WTC11 (cell line): ENCODE results near the gene OR52I2. TPM values are rescaled to one million over a fixed set of nuclear protein-coding genes. Genes with fewer than 3 reads are reported as not detected.

Experiments
- ATAC-seq: fragments of 200-7000 bp; cut with Tn5 transposase; 2 replicates; pipeline ENCODE4 v1.10.0; 2021; ENCODE audit warnings: mild to moderate bottlenecking, moderate library complexity
- CTCF ChIA-PET: fragments of 300-600 bp; sonication (Branson Sonifier 250); formaldehyde crosslinking; loops from one replicate; lab custom pipeline; 2021; ENCODE audit warnings: antibody characterized with exemption; lab: Charles Lee
- POLR2A ChIA-PET: fragments of 350-600 bp; sonication (Branson Sonifier 250); formaldehyde crosslinking; loops from one replicate; lab custom pipeline; 2021; ENCODE audit warnings: antibody characterized with exemption; lab: Charles Lee
- DNase-seq: peaks from one replicate; pipeline ENCODE4 v3.0.0; 2021; ENCODE audit warnings: low spot score
- H3K27ac Mint-ChIP-seq: 2 replicates; pipeline ENCODE4 v1.8.0; 2021; ENCODE audit warnings: mixed read lengths
- H3K27me3 Mint-ChIP-seq: 2 replicates; pipeline ENCODE4 v1.8.0; 2021; ENCODE audit warnings: low read depth, mild to moderate bottlenecking, moderate library complexity, mixed read lengths
- H3K36me3 Mint-ChIP-seq: 2 replicates; pipeline ENCODE4 v1.8.0; 2021; ENCODE audit warnings: mixed read lengths
- H3K4me1 Mint-ChIP-seq: 2 replicates; pipeline ENCODE4 v1.8.0; 2022; ENCODE audit warnings: mixed read lengths
- H3K4me3 Mint-ChIP-seq: 2 replicates; pipeline ENCODE4 v1.8.0; 2021; ENCODE audit warnings: mild to moderate bottlenecking, moderate library complexity, mixed read lengths
- H3K9me3 Mint-ChIP-seq: 2 replicates; pipeline ENCODE4 v1.8.0; 2021; ENCODE audit warnings: mixed read lengths
- AR ChIP-seq: fragments of 250-450 bp; sonication (Bioruptor Pico); IDR thresholded peaks from 2 replicates; pipeline ENCODE4 v1.9.0; 2021; ENCODE audit warnings: mild to moderate bottlenecking
- ARID4B ChIP-seq: sonication (generic); formaldehyde crosslinking; IDR thresholded peaks from 2 replicates; pipeline ENCODE4 v1.8.0; 2023; ENCODE audit warnings: missing genetic modification reagents, mild to moderate bottlenecking, borderline replicate concordance
- ATF2 ChIP-seq: sonication (generic); formaldehyde crosslinking; IDR thresholded peaks from 2 replicates; pipeline ENCODE4 v1.8.1; 2022; ENCODE audit warnings: low read depth, missing genetic modification reagents, borderline replicate concordance
- EMX1 ChIP-seq: fragments of 250-450 bp; sonication (Bioruptor Pico); IDR thresholded peaks from 2 replicates; pipeline ENCODE4 v1.8.0; 2021; ENCODE audit warnings: mild to moderate bottlenecking
- KAT7 ChIP-seq: sonication (generic); formaldehyde crosslinking; IDR thresholded peaks from 2 replicates; pipeline ENCODE4 v1.8.1; 2023; ENCODE audit warnings: missing genetic modification reagents, mild to moderate bottlenecking, borderline replicate concordance
- MAX ChIP-seq: sonication (generic); formaldehyde crosslinking; IDR thresholded peaks from 2 replicates; pipeline ENCODE4 v1.8.0; 2022; ENCODE audit warnings: mild to moderate bottlenecking, missing genetic modification reagents
- MYBL2 ChIP-seq: sonication (generic); formaldehyde crosslinking; IDR thresholded peaks from 2 replicates; pipeline ENCODE4 v1.8.1; 2023; ENCODE audit warnings: mild to moderate bottlenecking, moderate library complexity, missing genetic modification reagents
- NR3C1 ChIP-seq: sonication (generic); formaldehyde crosslinking; conservative IDR thresholded peaks from 2 replicates; pipeline ENCODE4 v1.8.1; 2023; ENCODE audit warnings: low read depth, mild to moderate bottlenecking, missing genetic modification reagents
- RELA ChIP-seq: sonication (generic); formaldehyde crosslinking; IDR thresholded peaks from 2 replicates; pipeline ENCODE4 v1.8.1; 2022; ENCODE audit warnings: missing genetic modification reagents, mild to moderate bottlenecking, borderline replicate concordance
- RORB ChIP-seq: fragments of 250-450 bp; sonication (Bioruptor Pico); IDR thresholded peaks from 2 replicates; pipeline ENCODE4 v1.9.0; 2021; ENCODE audit warnings: mild to moderate bottlenecking
- SMAD3 ChIP-seq: sonication (generic); formaldehyde crosslinking; IDR thresholded peaks from 2 replicates; pipeline ENCODE4 v1.8.0; 2022; ENCODE audit warnings: missing genetic modification reagents, mild to moderate bottlenecking, borderline replicate concordance
- SOX15 ChIP-seq: fragments of 250-450 bp; sonication (Bioruptor Pico); IDR thresholded peaks from 2 replicates; pipeline ENCODE4 v1.9.0; 2021; ENCODE audit warnings: mild to moderate bottlenecking
- TEAD4 ChIP-seq: sonication (generic); formaldehyde crosslinking; IDR thresholded peaks from 2 replicates; pipeline ENCODE4 v1.8.0; 2022; ENCODE audit warnings: mild to moderate bottlenecking, missing genetic modification reagents
- USF2 ChIP-seq: sonication (generic); formaldehyde crosslinking; IDR thresholded peaks from 2 replicates; pipeline ENCODE4 v1.8.1; 2023; ENCODE audit warnings: mild to moderate bottlenecking, missing genetic modification reagents, moderate library complexity
- ZNF416 ChIP-seq: fragments of 250-450 bp; sonication (Bioruptor Pico); IDR thresholded peaks from 2 replicates; pipeline ENCODE4 v1.9.0; 2021; ENCODE audit warnings: mild to moderate bottlenecking, inconsistent platforms
- ZNF423 ChIP-seq: fragments of 250-450 bp; sonication (Bioruptor Pico); IDR thresholded peaks from 2 replicates; pipeline ENCODE4 v2.1.2; 2022; ENCODE audit warnings: mild to moderate bottlenecking, moderate library complexity
- ZNF671 ChIP-seq: fragments of 250-450 bp; sonication (Bioruptor Pico); IDR thresholded peaks from 2 replicates; pipeline ENCODE4 v1.8.0; 2021; ENCODE audit warnings: mild to moderate bottlenecking
- total RNA-seq: library from RNA; stranded (reverse); gene quantifications from 3 replicates; pipeline ENCODE4 v1.2.3, GENCODE V29; 2021
- TF ChIP-seq, protein P1 (sequence below): sonication (generic); formaldehyde crosslinking; IDR thresholded peaks from 2 replicates; pipeline ENCODE4 v1.8.0; 2022; ENCODE audit warnings: missing genetic modification reagents
- TF ChIP-seq, protein P2 (sequence below): fragments of 200-600 bp; IDR thresholded peaks from 2 replicates; pipeline ENCODE4 v1.8.0; 2022; ENCODE audit warnings: antibody characterized with exemption

Gene OR52I2
- total RNA-seq, 1 experiment from 2014 or later: not detected

DNA sequence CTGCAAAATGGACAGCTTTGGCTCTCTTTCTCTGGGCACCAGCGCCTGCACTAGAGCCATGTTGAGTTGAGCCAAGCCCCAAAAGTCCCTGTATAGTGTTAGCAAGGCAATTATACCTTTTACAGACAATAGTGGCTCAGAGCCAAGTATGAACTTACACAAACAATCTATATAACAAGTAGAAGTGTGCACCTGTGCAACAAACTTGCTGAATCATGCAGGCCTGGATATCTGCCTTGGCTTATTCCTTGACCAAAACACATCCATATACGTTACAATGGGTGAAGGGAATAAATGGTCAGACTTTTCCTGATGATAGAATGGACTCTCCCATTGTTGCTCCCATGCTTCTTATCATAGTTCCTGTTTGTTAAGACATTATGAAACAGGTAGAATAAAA is 3.8 kb upstream of the OR52I2 start:
- Mint-ChIP-seq H3K4me3 (no peak overlapping the region), H3K27ac (no peak overlapping the region), H3K36me3 (no peaks in the 10 kb centered on the region), H3K4me1 (no peaks in the 10 kb centered on the region), H3K9me3 (no peaks in the 10 kb centered on the region), H3K27me3 (no peaks in the 10 kb centered on the region)
- TF ChIP-seq KAT7 (CRISPR knock-in tag) (no peak), MAX (CRISPR knock-in tag) (no peak), SMAD3 (no peak), ATF2 (CRISPR knock-in tag) (no peak)
- ATAC-seq: no peak
- CTCF ChIA-PET: no interaction called here
- no peak for DNase-seq
- POLR2A ChIA-PET: no interaction called here

DNA sequence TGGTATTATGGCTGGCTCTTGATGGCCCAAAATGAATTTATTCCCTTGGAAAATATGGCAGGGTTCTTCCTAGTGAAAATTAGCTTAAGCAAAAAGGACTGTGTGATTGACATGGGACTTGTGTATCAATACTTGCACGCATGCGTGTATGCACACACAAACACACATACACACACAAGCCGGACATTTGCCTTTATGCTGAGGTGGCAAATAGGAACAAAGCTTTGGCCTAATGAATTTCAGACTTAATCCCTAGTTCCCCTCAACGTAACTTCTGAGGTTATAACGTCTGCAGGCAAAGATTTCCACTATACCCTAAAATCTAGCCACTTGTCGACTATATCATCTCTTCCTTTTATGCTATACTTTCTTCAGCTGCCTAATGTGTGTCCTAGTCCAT is 2.9 kb upstream of the OR52I2 start:
- no peak for DNase-seq
- Mint-ChIP-seq H3K9me3 (no peaks in the 10 kb centered on the region), H3K4me1 (no peaks in the 10 kb centered on the region), H3K27ac (no peak overlapping the region), H3K4me3 (no peak overlapping the region), H3K27me3 (peaks cover 6% of the 10 kb centered on the region; the same call in 1 of the 2 replicates), H3K36me3 (no peaks in the 10 kb centered on the region)
- ATAC-seq: no peak
- CTCF ChIA-PET: interaction anchor here (1.3 kb wide), 1 partner anchor 39 kb away, joined by 3 read pairs; no protein-coding TSS in a partner anchor
- no peak for TF ChIP-seq RORB (CRISPR knock-in tag)
- TF ChIP-seq TEAD4 (CRISPR knock-in tag): no peak
- TF ChIP-seq AR (CRISPR knock-in tag): no peak
- no peak for TF ChIP-seq ARID4B (CRISPR knock-in tag)
- no peak for TF ChIP-seq USF2 (CRISPR knock-in tag)
- TF ChIP-seq, protein P1, sequence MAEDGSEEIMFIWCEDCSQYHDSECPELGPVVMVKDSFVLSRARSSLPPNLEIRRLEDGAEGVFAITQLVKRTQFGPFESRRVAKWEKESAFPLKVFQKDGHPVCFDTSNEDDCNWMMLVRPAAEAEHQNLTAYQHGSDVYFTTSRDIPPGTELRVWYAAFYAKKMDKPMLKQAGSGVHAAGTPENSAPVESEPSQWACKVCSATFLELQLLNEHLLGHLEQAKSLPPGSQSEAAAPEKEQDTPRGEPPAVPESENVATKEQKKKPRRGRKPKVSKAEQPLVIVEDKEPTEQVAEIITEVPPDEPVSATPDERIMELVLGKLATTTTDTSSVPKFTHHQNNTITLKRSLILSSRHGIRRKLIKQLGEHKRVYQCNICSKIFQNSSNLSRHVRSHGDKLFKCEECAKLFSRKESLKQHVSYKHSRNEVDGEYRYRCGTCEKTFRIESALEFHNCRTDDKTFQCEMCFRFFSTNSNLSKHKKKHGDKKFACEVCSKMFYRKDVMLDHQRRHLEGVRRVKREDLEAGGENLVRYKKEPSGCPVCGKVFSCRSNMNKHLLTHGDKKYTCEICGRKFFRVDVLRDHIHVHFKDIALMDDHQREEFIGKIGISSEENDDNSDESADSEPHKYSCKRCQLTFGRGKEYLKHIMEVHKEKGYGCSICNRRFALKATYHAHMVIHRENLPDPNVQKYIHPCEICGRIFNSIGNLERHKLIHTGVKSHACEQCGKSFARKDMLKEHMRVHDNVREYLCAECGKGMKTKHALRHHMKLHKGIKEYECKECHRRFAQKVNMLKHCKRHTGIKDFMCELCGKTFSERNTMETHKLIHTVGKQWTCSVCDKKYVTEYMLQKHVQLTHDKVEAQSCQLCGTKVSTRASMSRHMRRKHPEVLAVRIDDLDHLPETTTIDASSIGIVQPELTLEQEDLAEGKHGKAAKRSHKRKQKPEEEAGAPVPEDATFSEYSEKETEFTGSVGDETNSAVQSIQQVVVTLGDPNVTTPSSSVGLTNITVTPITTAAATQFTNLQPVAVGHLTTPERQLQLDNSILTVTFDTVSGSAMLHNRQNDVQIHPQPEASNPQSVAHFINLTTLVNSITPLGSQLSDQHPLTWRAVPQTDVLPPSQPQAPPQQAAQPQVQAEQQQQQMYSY (CRISPR knock-in tag): no peak
- TF ChIP-seq SOX15 (CRISPR knock-in tag): no peak
- no peak for TF ChIP-seq KAT7 (CRISPR knock-in tag)
- no peak for TF ChIP-seq EMX1 (CRISPR knock-in tag)
- no peak for TF ChIP-seq ZNF423 (CRISPR knock-in tag)
- TF ChIP-seq MYBL2 (CRISPR knock-in tag): no peak
- TF ChIP-seq ZNF671 (CRISPR knock-in tag): no peak
- TF ChIP-seq NR3C1 (CRISPR knock-in tag): no peak
- no peak for TF ChIP-seq ZNF416 (CRISPR knock-in tag)
- TF ChIP-seq RELA (CRISPR knock-in tag): no peak
- TF ChIP-seq, protein P2, sequence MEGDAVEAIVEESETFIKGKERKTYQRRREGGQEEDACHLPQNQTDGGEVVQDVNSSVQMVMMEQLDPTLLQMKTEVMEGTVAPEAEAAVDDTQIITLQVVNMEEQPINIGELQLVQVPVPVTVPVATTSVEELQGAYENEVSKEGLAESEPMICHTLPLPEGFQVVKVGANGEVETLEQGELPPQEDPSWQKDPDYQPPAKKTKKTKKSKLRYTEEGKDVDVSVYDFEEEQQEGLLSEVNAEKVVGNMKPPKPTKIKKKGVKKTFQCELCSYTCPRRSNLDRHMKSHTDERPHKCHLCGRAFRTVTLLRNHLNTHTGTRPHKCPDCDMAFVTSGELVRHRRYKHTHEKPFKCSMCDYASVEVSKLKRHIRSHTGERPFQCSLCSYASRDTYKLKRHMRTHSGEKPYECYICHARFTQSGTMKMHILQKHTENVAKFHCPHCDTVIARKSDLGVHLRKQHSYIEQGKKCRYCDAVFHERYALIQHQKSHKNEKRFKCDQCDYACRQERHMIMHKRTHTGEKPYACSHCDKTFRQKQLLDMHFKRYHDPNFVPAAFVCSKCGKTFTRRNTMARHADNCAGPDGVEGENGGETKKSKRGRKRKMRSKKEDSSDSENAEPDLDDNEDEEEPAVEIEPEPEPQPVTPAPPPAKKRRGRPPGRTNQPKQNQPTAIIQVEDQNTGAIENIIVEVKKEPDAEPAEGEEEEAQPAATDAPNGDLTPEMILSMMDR: no peak
- POLR2A ChIA-PET: no interaction called here
